Measurements from ENCODE around the gene IL18RAP.

GRCh38 chr2:102424754-102425153 lies 1.8 kb downstream of the IL18RAP start:
- TF ChIP-seq CREB5 (CRISPR knock-in tag; IDR thresholded peaks at IDR 0.05; ENCODE audit: low read depth) (no peak), ZNF70 (CRISPR knock-in tag; IDR thresholded peaks at IDR 0.05) (no peak), RARB (CRISPR knock-in tag; IDR thresholded peaks at IDR 0.05) (no peak), ARNTL (CRISPR knock-in tag; IDR thresholded peaks at IDR 0.05; ENCODE audit: borderline replicate concordance, low read depth) (no peak), CSDC2 (CRISPR knock-in tag; IDR thresholded peaks at IDR 0.05) (no peak), GLIS3 (CRISPR knock-in tag; IDR thresholded peaks at IDR 0.05) (no peak), BACH2 (CRISPR knock-in tag; IDR thresholded peaks at IDR 0.05; ENCODE audit: borderline replicate concordance) (no peak), TOX (CRISPR knock-in tag; IDR thresholded peaks at IDR 0.05; ENCODE audit: borderline replicate concordance) (no peak)
- TF ChIP-seq, protein P1, sequence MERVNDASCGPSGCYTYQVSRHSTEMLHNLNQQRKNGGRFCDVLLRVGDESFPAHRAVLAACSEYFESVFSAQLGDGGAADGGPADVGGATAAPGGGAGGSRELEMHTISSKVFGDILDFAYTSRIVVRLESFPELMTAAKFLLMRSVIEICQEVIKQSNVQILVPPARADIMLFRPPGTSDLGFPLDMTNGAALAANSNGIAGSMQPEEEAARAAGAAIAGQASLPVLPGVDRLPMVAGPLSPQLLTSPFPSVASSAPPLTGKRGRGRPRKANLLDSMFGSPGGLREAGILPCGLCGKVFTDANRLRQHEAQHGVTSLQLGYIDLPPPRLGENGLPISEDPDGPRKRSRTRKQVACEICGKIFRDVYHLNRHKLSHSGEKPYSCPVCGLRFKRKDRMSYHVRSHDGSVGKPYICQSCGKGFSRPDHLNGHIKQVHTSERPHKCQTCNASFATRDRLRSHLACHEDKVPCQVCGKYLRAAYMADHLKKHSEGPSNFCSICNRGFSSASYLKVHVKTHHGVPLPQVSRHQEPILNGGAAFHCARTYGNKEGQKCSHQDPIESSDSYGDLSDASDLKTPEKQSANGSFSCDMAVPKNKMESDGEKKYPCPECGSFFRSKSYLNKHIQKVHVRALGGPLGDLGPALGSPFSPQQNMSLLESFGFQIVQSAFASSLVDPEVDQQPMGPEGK (CRISPR knock-in tag; IDR thresholded peaks at IDR 0.05; ENCODE audit: borderline replicate concordance), result no peak

Data from SK-N-SH treated with all-trans-retinoic acid at 6 μM for 48 hours (cell line).